Effector memory CD4-positive, alpha-beta T cell (primary cell): Measurements from ENCODE around the gene USF3.
A peak's percentile ranks its signal among the peaks of the same experiment; 100 is the strongest.

Experiments used
- DNase-seq, 3 donors: peaks; one replicate each; pipeline ENCODE4 v3.0.0-alpha.2; 2020
- H3K27ac ChIP-seq: 2 replicates; pipeline ENCODE4 v1.7.0; 2013; ENCODE audit warnings: mild to moderate bottlenecking, low read length, moderate library complexity; ENCODE audit not compliant: insufficient read depth, poor library complexity, severe bottlenecking
- H3K27me3 ChIP-seq: replicated peaks from 2 replicates; pipeline ENCODE4 v1.7.0; 2013; ENCODE audit warnings: mild to moderate bottlenecking, low read length; ENCODE audit not compliant: insufficient read depth, control insufficient read depth, poor library complexity, severe bottlenecking
- H3K36me3 ChIP-seq: 2 replicates; pipeline ENCODE4 v1.7.0; 2013; ENCODE audit warnings: mild to moderate bottlenecking, low read length, moderate library complexity; ENCODE audit not compliant: control insufficient read depth, insufficient read depth
- H3K4me1 ChIP-seq: 2 replicates; pipeline ENCODE4 v1.7.0; 2013; ENCODE audit warnings: low read length, mild to moderate bottlenecking; ENCODE audit not compliant: control insufficient read depth, insufficient read depth, poor library complexity, severe bottlenecking
- H3K4me3 ChIP-seq: 2 replicates; pipeline ENCODE4 v1.7.0; 2013; ENCODE audit warnings: low read length, low read depth, mild to moderate bottlenecking; ENCODE audit not compliant: insufficient read depth, poor library complexity, severe bottlenecking
- H3K9me3 ChIP-seq: 2 replicates; pipeline ENCODE4 v1.7.0; 2013; ENCODE audit warnings: mild to moderate bottlenecking, low read length, moderate library complexity; ENCODE audit not compliant: control insufficient read depth

Gene USF3

DNA sequence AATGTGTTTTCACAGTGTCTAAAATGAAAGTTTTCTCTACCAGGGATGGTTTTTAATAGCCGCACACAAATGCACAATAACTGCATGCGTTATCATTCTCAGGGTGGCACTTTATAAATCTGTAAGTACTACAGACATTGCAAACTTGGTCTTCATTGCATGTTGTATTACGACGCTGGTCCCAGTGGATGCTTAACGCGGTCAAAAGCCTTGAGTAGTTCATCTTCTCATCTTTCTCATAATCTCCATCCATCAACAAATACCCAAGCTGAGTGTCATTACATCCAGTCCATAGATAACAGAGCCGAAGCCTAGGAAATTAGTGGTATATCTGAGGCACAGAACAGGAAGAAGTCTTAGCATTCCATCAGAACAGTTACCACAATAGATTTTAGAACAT lies 72.6 kb downstream of the USF3 start:
- Histone ChIP-seq H3K9me3 (no peaks in the 10 kb centered on the region), H3K27ac (no peak overlapping the region), H3K4me3 (no peak overlapping the region), H3K36me3 (peaks cover 70% of the 10 kb centered on the region), H3K27me3 (no peaks in the 10 kb centered on the region), H3K4me1 (no peaks in the 10 kb centered on the region)
- no peak for DNase-seq

DNA sequence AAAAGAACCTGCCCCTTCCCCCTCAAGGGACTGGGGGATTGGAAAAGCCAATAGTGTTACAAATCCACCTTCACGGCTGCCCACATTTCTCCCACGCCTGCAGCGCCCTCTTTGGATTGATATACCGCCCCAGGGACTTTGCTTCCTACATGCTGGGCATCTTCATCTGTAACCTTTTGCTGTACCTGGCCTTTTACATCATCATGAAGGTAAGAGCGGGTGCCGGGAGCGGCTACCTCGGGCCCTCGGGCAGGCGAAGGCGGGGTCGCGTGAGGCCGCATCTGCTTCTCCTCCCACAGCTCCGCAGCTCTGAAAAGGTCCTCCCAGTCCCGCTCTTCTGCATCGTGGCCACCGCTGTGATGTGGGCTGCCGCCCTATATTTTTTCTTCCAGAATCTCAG lies 73.1 kb downstream of the USF3 start:
- Histone ChIP-seq H3K9me3 (no peaks in the 10 kb centered on the region), H3K4me1 (no peaks in the 10 kb centered on the region), H3K36me3 (peaks cover 65% of the 10 kb centered on the region), H3K27ac (no peak overlapping the region), H3K27me3 (no peaks in the 10 kb centered on the region), H3K4me3 (no peak overlapping the region)
- no peak for DNase-seq

- H3K27me3 ChIP-seq: no peaks in the 10 kb centered on the region
- H3K36me3 ChIP-seq: peaks cover 48% of the 10 kb centered on the region
- DNase-seq: no peak
- no peaks in the 10 kb centered on the region for H3K9me3 ChIP-seq
- no peak overlapping the region for H3K4me3 ChIP-seq
- no peaks in the 10 kb centered on the region for H3K4me1 ChIP-seq
- no peak overlapping the region for H3K27ac ChIP-seq
Measured at GRCh38 chr3:113620091-113620490, 76.4 kb downstream of the USF3 start.

DNA sequence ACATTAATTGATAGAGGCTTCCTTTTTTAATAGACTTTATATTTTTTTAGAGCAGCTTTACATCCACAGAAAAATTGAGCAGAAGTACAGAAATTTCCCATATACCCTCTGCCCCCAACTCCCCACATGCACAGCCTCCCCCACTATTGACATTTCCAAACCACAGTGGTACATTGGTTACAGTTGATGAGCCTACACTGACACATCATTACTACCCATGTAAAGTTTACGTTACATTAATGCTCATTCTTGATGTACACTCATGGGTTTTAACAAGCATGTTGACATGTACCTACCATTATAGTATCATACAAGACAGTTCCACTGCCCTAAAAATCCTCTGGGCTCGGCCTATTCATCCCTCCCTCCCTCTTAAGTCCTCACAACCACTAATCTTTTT lies 78.7 kb downstream of the USF3 start:
- no peaks in the 10 kb centered on the region for H3K27me3 ChIP-seq
- H3K4me3 ChIP-seq: no peak overlapping the region
- H3K4me1 ChIP-seq: no peaks in the 10 kb centered on the region
- no peak for DNase-seq
- H3K36me3 ChIP-seq: peaks cover 48% of the 10 kb centered on the region
- no peaks in the 10 kb centered on the region for H3K9me3 ChIP-seq
- no peak overlapping the region for H3K27ac ChIP-seq

DNA sequence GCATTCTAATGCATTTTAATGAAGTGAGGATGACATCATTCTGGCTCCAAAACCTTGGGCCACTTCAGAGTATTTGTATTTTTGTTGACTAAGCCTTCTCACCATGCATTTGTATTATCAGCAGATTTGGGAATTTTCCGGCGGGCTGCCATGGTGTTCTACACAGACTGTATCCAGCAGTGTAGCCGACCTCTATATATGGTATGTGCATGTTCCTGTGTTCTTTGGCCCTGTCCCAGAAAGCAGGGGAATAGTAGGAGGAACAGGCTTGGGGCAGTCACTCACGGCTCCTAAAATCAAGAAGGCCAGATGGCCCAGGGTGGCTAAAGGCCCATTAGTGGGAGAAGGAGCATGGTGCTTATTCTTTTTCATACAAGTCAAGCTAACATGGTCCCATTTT lies 80.5 kb downstream of the USF3 start:
- Histone ChIP-seq H3K27me3 (no peaks in the 10 kb centered on the region), H3K27ac (no peak overlapping the region), H3K4me1 (no peaks in the 10 kb centered on the region), H3K36me3 (peaks cover 54% of the 10 kb centered on the region), H3K4me3 (no peak overlapping the region), H3K9me3 (no peaks in the 10 kb centered on the region)
- no peak for DNase-seq

- H3K4me1 ChIP-seq: no peaks in the 10 kb centered on the region
- no peak overlapping the region for H3K27ac ChIP-seq
- H3K27me3 ChIP-seq: no peaks in the 10 kb centered on the region
- H3K9me3 ChIP-seq: no peaks in the 10 kb centered on the region
- H3K4me3 ChIP-seq: no peak overlapping the region
- no peak for DNase-seq
- peaks cover 49% of the 10 kb centered on the region for H3K36me3 ChIP-seq
Measured at GRCh38 chr3:113614402-113614801, 82.0 kb downstream of the USF3 start.

DNA sequence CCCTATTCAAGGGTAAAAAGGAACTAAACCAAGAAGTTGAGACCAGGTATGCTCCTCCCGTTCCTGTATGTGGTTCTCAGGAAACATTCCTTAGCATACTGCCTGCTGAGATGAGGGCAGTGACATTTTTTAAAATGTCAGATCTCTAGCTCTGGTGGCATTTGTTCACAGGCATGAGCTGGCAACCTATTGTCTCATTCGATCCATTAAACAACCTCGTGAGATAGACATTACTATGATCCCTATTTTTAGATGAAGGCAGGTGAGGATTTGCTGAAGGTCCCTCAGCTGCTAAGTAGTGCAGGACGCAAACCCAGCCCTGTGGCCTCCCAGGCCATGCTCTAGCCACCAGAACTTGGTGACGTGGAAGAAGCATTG lies 89.2 kb downstream of the USF3 start:
- no peaks in the 10 kb centered on the region for H3K9me3 ChIP-seq
- H3K36me3 ChIP-seq: peaks cover 43% of the 10 kb centered on the region
- H3K4me1 ChIP-seq: peaks cover 15% of the 10 kb centered on the region
- H3K27ac ChIP-seq: no peak overlapping the region
- H3K27me3 ChIP-seq: no peaks in the 10 kb centered on the region
- no peak overlapping the region for H3K4me3 ChIP-seq
- no peak for DNase-seq

DNA sequence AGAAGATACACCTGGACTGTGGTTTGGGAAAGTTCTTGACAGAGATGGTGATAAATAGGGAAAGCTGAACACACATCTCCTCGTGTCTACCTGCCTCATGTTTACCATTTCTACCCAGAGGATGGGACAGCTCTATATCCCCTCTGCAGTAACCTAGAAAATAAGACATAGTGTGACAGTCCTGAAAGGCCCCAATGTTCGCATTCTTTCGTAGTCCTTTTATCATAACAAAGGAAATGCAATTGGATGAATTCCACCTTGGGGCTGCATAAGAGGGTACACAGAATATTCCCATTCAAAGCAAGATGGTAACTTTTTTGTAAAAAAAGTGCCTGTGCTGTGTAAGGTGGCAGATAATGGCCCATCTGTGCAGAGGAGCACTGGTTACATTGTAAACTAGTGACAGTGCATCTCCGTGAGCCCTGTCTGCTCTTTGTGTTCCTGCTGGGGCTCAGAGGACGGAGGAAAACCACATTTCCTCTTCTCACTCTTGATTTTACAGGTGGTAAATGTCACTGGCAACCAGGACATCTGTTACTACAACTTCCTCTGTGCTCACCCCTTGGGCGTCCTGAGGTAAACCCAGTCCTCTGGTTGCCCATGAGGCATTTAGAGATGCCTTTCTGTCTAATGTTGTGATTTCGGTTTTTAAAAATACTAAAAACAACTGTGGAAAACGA lies 89.8 kb downstream of the USF3 start:
- H3K4me3 ChIP-seq: no peak overlapping the region
- no peak overlapping the region for H3K27ac ChIP-seq
- DNase-seq: peak in 2 of 3 donors; percentile 1 to 6
- H3K36me3 ChIP-seq: peaks cover 39% of the 10 kb centered on the region
- H3K27me3 ChIP-seq: no peaks in the 10 kb centered on the region
- H3K4me1 ChIP-seq: peaks cover 15% of the 10 kb centered on the region
- H3K9me3 ChIP-seq: no peaks in the 10 kb centered on the region

- H3K4me1 ChIP-seq: peaks cover 15% of the 10 kb centered on the region
- H3K9me3 ChIP-seq: no peaks in the 10 kb centered on the region
- DNase-seq: no peak
Measured at GRCh38 chr3:113602836-113603235, 93.6 kb downstream of the USF3 start.

DNA sequence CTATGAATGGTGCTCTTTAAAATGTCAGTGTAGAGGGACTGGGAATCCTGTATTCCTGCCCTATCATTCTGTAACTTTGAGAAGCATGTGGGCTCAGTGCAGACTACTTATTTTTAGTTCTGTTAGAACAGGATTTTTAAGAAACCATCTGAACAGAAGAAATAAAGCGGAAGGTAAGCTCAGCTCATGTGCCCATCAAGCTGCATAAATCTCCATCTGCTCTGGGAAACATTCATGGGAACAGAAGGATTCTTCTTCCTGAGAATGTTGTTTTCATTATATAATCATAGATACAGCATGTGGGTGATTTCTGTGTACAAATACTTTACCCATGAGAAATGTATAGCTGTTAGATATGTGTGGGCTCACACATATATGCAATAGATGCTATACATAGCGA lies 94.2 kb downstream of the USF3 start:
- Histone ChIP-seq H3K9me3 (no peaks in the 10 kb centered on the region), H3K27me3 (no peaks in the 10 kb centered on the region), H3K4me3 (no peak overlapping the region), H3K27ac (no peak overlapping the region), H3K36me3 (peaks cover 14% of the 10 kb centered on the region), H3K4me1 (peaks cover 15% of the 10 kb centered on the region)
- DNase-seq: no peak

More at GRCh38 chr3:113602836-113603235, 93.6 kb downstream of the USF3 start:
- H3K27ac ChIP-seq: no peak overlapping the region
- peaks cover 17% of the 10 kb centered on the region for H3K36me3 ChIP-seq
- no peaks in the 10 kb centered on the region for H3K27me3 ChIP-seq
- no peak overlapping the region for H3K4me3 ChIP-seq
